Peyer's patch (tissue), 4 donors: Measurements from ENCODE around the gene CARMIL1.

Source experiments
- POLR2A ChIP-seq, 2 donors: fragments of 450-650 bp; IDR thresholded peaks; one replicate each; pipeline ENCODE4 v1.5.1; 2017; ENCODE audit warnings: antibody characterized with exemption in 2 of 2, mild to moderate bottlenecking in 2 of 2, moderate library complexity in 2 of 2
- TF ChIP-seq, protein P1 (sequence below), 6 experiments: fragments of 450-650 bp in 4 of 6; fragments of 200-600 bp in 2 of 6; sonication (generic) in 1 of 6; IDR thresholded peaks; one replicate each; pipeline ENCODE4 v1.5.1; 2017 to 2019; ENCODE audit warnings: antibody characterized with exemption in 6 of 6, mild to moderate bottlenecking in 3 of 6, moderate library complexity in 1 of 6

DNA sequence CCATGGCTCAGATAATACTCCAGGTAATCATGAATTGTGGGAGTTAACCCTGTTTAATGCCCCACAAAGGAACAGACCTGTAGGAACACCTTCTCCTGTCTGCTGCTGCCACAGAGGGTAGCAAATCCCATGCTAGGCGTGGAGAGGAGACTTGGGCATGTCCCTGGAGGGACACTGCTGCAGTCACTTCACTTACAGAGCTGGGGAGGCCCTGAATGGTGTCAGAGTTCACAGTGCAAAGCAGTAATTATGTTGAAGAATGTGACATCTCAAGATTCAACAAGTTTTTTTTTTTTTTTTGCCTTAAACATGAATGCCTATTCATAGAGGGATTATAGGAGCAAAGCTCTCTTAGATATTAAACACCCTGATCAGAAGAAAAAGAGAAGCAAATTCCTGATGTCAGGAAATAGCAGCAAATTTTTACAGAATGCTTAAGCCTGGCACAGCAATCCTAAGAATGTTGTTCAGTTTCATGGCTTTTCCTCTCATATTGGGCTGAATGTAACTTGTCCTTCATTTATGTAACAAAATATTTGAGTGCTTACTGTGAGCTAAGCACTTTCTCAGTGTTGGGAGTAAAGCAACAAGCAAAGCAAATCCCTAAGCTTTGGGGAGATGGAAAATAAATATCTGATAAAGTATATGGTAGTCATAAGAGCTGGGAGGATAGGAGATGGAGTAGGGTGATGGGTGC lies 45.0 kb downstream of the CARMIL1 start:
- TF ChIP-seq, protein P1, sequence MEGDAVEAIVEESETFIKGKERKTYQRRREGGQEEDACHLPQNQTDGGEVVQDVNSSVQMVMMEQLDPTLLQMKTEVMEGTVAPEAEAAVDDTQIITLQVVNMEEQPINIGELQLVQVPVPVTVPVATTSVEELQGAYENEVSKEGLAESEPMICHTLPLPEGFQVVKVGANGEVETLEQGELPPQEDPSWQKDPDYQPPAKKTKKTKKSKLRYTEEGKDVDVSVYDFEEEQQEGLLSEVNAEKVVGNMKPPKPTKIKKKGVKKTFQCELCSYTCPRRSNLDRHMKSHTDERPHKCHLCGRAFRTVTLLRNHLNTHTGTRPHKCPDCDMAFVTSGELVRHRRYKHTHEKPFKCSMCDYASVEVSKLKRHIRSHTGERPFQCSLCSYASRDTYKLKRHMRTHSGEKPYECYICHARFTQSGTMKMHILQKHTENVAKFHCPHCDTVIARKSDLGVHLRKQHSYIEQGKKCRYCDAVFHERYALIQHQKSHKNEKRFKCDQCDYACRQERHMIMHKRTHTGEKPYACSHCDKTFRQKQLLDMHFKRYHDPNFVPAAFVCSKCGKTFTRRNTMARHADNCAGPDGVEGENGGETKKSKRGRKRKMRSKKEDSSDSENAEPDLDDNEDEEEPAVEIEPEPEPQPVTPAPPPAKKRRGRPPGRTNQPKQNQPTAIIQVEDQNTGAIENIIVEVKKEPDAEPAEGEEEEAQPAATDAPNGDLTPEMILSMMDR (IDR thresholded peaks at IDR 0.05) = no peak
- TF ChIP-seq POLR2A (IDR thresholded peaks at IDR 0.05) = no peak
